ENCODE measurements around the gene MAP4K5.

MAP4K5 gene

DNA sequence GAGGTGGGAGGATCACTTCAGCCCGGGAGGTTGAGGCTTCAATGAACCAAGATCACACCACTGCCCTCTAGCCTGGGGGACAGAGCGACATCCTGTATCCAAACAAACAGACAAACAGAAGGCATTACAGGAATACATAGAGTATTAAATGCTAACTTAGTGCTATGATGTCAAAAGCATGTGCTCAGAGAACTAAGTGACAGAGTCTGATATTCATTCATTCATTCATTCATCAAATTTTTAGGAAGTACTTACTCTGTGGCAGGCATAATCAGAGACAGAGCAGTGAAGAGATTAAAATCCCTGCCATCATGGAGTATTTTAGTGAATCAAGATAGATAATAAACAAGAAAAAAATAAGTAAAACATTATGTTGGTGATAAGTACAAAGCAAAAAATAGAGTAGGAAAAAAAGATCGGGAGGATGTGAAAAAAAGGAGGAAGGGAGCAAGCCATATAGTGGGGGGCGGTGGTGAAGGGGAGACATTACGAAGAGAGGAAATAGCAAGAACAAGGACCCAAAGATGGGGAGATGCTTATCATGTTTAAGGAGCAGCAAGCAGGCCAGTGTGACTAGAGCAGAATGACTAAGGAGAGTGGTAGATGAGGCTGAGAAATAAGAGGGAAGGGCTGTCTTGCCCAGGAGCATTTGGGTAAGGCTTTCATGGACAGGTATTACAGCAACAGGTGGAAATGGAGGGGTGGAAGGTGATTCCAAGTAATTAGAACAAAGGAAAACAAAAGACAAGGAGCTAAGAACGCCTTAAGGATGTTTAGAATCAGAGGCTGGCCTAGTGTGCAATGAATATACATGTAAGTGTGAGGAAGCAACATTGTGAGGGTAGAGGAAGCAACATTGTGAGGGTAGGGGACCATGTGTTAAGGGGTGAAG, 2.8 kb downstream of the MAP4K5 start:
- no peak for ATAC-seq
- TF ChIP-seq, protein P1, sequence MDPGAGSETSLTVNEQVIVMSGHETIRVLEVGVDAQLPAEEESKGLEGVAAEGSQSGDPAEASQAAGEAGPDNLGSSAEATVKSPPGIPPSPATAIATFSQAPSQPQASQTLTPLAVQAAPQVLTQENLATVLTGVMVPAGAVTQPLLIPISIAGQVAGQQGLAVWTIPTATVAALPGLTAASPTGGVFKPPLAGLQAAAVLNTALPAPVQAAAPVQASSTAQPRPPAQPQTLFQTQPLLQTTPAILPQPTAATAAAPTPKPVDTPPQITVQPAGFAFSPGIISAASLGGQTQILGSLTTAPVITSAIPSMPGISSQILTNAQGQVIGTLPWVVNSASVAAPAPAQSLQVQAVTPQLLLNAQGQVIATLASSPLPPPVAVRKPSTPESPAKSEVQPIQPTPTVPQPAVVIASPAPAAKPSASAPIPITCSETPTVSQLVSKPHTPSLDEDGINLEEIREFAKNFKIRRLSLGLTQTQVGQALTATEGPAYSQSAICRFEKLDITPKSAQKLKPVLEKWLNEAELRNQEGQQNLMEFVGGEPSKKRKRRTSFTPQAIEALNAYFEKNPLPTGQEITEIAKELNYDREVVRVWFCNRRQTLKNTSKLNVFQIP (CRISPR knock-in tag; IDR thresholded peaks at IDR 0.05; ENCODE audit: borderline replicate concordance, low read depth) = no peak
- TF ChIP-seq TCF4 (CRISPR knock-in tag; IDR thresholded peaks at IDR 0.05; ENCODE audit: borderline replicate concordance) = no peak
- TF ChIP-seq ISL1 (CRISPR knock-in tag; IDR thresholded peaks at IDR 0.05) = no peak
- no peak for TF ChIP-seq PPARA (CRISPR knock-in tag; IDR thresholded peaks at IDR 0.05; ENCODE audit: borderline replicate concordance)
- no peak for TF ChIP-seq ESRRG (CRISPR knock-in tag; IDR thresholded peaks at IDR 0.05)
- TF ChIP-seq, protein P2, sequence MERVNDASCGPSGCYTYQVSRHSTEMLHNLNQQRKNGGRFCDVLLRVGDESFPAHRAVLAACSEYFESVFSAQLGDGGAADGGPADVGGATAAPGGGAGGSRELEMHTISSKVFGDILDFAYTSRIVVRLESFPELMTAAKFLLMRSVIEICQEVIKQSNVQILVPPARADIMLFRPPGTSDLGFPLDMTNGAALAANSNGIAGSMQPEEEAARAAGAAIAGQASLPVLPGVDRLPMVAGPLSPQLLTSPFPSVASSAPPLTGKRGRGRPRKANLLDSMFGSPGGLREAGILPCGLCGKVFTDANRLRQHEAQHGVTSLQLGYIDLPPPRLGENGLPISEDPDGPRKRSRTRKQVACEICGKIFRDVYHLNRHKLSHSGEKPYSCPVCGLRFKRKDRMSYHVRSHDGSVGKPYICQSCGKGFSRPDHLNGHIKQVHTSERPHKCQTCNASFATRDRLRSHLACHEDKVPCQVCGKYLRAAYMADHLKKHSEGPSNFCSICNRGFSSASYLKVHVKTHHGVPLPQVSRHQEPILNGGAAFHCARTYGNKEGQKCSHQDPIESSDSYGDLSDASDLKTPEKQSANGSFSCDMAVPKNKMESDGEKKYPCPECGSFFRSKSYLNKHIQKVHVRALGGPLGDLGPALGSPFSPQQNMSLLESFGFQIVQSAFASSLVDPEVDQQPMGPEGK (CRISPR knock-in tag; IDR thresholded peaks at IDR 0.05; ENCODE audit: borderline replicate concordance) = no peak
- no peak for TF ChIP-seq RARB (CRISPR knock-in tag; IDR thresholded peaks at IDR 0.05)
- TF ChIP-seq ZFP3 (CRISPR knock-in tag; IDR thresholded peaks at IDR 0.05) = no peak
- no peak for TF ChIP-seq GLIS3 (CRISPR knock-in tag; IDR thresholded peaks at IDR 0.05)
- no peak for TF ChIP-seq ZNF70 (CRISPR knock-in tag; IDR thresholded peaks at IDR 0.05)
- TF ChIP-seq ZNF8 (CRISPR knock-in tag; IDR thresholded peaks at IDR 0.05) = no peak
- TF ChIP-seq SNAI2 (CRISPR knock-in tag; IDR thresholded peaks at IDR 0.05) = no peak

DNA sequence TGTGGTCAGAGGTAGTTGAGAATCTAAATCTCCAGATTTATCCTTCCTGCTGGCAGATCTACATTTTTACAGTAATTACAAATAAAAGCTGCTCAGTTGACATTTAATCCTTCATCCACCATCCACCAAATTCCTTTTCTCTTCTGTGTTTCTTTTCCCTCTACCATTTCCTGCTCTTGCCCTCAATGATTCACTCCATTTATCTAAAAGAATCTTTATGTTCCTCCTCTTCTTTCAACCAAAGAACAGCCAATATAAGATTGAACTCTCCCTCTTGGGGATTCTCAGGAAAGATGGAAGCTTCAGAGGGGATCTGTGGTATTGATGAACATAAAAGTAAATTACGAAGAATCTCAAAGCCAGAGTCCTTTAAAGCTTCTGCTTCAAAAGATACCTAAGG, 4.4 kb downstream of the MAP4K5 start:
- TF ChIP-seq, protein P1 (CRISPR knock-in tag; IDR thresholded peaks at IDR 0.05; ENCODE audit: borderline replicate concordance, low read depth) = no peak
- TF ChIP-seq, protein P2 (CRISPR knock-in tag; IDR thresholded peaks at IDR 0.05; ENCODE audit: borderline replicate concordance) = no peak
- TF ChIP-seq ZFP3 (CRISPR knock-in tag; IDR thresholded peaks at IDR 0.05) (no peak), BACH2 (CRISPR knock-in tag; IDR thresholded peaks at IDR 0.05; ENCODE audit: borderline replicate concordance) (no peak), ZNF8 (CRISPR knock-in tag; IDR thresholded peaks at IDR 0.05) (no peak), ARNTL (CRISPR knock-in tag; IDR thresholded peaks at IDR 0.05; ENCODE audit: borderline replicate concordance, low read depth) (no peak), RARB (CRISPR knock-in tag; IDR thresholded peaks at IDR 0.05) (no peak), ZC3H10 (CRISPR knock-in tag; IDR thresholded peaks at IDR 0.05) (no peak), CSDC2 (CRISPR knock-in tag; IDR thresholded peaks at IDR 0.05) (no peak), ISL1 (CRISPR knock-in tag; IDR thresholded peaks at IDR 0.05) (no peak), SNAI2 (CRISPR knock-in tag; IDR thresholded peaks at IDR 0.05) (no peak), TOX (CRISPR knock-in tag; IDR thresholded peaks at IDR 0.05; ENCODE audit: borderline replicate concordance) (no peak), ZNF70 (CRISPR knock-in tag; IDR thresholded peaks at IDR 0.05) (no peak), OSR1 (CRISPR knock-in tag; IDR thresholded peaks at IDR 0.05) (no peak), GLIS3 (CRISPR knock-in tag; IDR thresholded peaks at IDR 0.05) (no peak), TCF4 (CRISPR knock-in tag; IDR thresholded peaks at IDR 0.05; ENCODE audit: borderline replicate concordance) (no peak), ESRRG (CRISPR knock-in tag; IDR thresholded peaks at IDR 0.05) (no peak), PPARA (CRISPR knock-in tag; IDR thresholded peaks at IDR 0.05; ENCODE audit: borderline replicate concordance) (no peak), ZNF565 (CRISPR knock-in tag; conservative IDR thresholded peaks at IDR 0.05; ENCODE audit: low read depth) (no peak)
- TF ChIP-seq, protein P3, sequence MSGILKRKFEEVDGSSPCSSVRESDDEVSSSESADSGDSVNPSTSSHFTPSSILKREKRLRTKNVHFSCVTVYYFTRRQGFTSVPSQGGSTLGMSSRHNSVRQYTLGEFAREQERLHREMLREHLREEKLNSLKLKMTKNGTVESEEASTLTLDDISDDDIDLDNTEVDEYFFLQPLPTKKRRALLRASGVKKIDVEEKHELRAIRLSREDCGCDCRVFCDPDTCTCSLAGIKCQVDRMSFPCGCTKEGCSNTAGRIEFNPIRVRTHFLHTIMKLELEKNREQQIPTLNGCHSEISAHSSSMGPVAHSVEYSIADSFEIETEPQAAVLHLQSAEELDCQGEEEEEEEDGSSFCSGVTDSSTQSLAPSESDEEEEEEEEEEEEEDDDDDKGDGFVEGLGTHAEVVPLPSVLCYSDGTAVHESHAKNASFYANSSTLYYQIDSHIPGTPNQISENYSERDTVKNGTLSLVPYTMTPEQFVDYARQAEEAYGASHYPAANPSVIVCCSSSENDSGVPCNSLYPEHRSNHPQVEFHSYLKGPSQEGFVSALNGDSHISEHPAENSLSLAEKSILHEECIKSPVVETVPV (CRISPR knock-in tag; IDR thresholded peaks at IDR 0.05) = no peak
- no peak for ATAC-seq
